KMS-11 (cell line): ENCODE data around the gene NUAK2.

Experiments
- H2AFZ ChIP-seq: fragments of 200-600 bp; sonication (generic); 2 replicates; pipeline ENCODE4 v1.6.1; 2016; ENCODE audit warnings: antibody characterized with exemption, mixed run types, low read depth
- H3K27ac ChIP-seq: fragments of 200-600 bp; sonication (generic); 2 replicates; pipeline ENCODE4 v1.6.1; 2016; ENCODE audit warnings: mild to moderate bottlenecking, mixed run types
- H3K27me3 ChIP-seq: fragments of 200-600 bp; sonication (generic); 2 replicates; pipeline ENCODE4 v1.6.1; 2017; ENCODE audit warnings: mild to moderate bottlenecking, low read depth, mixed run types, moderate library complexity; ENCODE audit not compliant: insufficient read depth
- H3K36me3 ChIP-seq: fragments of 200-600 bp; sonication (generic); 2 replicates; pipeline ENCODE4 v1.6.1; 2017; ENCODE audit warnings: mild to moderate bottlenecking, mixed run types; ENCODE audit not compliant: insufficient read depth
- H3K4me1 ChIP-seq: fragments of 200-600 bp; sonication (generic); 2 replicates; pipeline ENCODE4 v1.6.1; 2016; ENCODE audit warnings: mild to moderate bottlenecking, low read depth, mixed run types; ENCODE audit not compliant: poor library complexity, severe bottlenecking
- H3K4me2 ChIP-seq: fragments of 200-600 bp; sonication (generic); 2 replicates; pipeline ENCODE4 v1.7.0; 2016; ENCODE audit warnings: mild to moderate bottlenecking, mixed run types
- H3K4me3 ChIP-seq: fragments of 200-600 bp; sonication (generic); IDR thresholded peaks from 2 replicates; pipeline ENCODE4 v1.6.1; 2017; ENCODE audit warnings: low read depth, low read length, mixed read lengths; ENCODE audit not compliant: insufficient read depth
- H3K79me2 ChIP-seq: fragments of 200-600 bp; sonication (generic); 2 replicates; pipeline ENCODE4 v1.6.1; 2016; ENCODE audit warnings: low read depth, mixed run types; ENCODE audit not compliant: insufficient read depth
- H3K9ac ChIP-seq: fragments of 200-600 bp; sonication (generic); 2 replicates; pipeline ENCODE4 v1.6.1; 2016; ENCODE audit warnings: mild to moderate bottlenecking, mixed run types
- H4K20me1 ChIP-seq: fragments of 200-600 bp; sonication (generic); 2 replicates; pipeline ENCODE4 v1.6.1; 2016; ENCODE audit warnings: mild to moderate bottlenecking, mixed run types; ENCODE audit not compliant: insufficient read depth
- CTCF ChIP-seq: fragments of 200-600 bp; sonication (generic); conservative IDR thresholded peaks from 2 replicates; pipeline ENCODE4 v1.6.1; 2017; ENCODE audit warnings: low read depth, mild to moderate bottlenecking, antibody characterized with exemption, low read length, moderate library complexity, mixed read lengths

NUAK2 gene

GRCh38 chr1:205357567-205357966, 36.0 kb upstream of the NUAK2 start:
- no peak overlapping the region for H3K27ac ChIP-seq
- no peak for TF ChIP-seq CTCF

GRCh38 chr1:205356440-205357139, 35.0 kb upstream of the NUAK2 start, which contains the start of gene KLHDC8A:
Gene KLHDC8A (minus strand): TSS chr1:205356922. CDS start chr1:205343604, 13,318 bp downstream.
- no peak within 1 kb of the TSS for H3K4me3 ChIP-seq
- H3K27ac ChIP-seq, result no peak within 1 kb of the TSS
- TF ChIP-seq CTCF, result no peak
- no peak within 1 kb of the TSS for H3K9ac ChIP-seq
- H3K36me3 ChIP-seq, result no peaks in the 10 kb centered on the region
- H3K79me2 ChIP-seq, result no peaks in the 10 kb centered on the region
- no peak within 1 kb of the TSS for H2AFZ ChIP-seq
- H3K27me3 ChIP-seq, result 0 out of 2 replicates have a peak, but pooled peaks cover 3% of the 10 kb centered on the region
- H3K4me2 ChIP-seq, result no peak within 1 kb of the TSS
- no peaks in the 10 kb centered on the region for H3K4me1 ChIP-seq
- no peaks in the 10 kb centered on the region for H4K20me1 ChIP-seq

More at GRCh38 chr1:205357567-205357966, 36.0 kb upstream of the NUAK2 start:
- Histone ChIP-seq H3K4me1 (no peaks in the 10 kb centered on the region), H3K79me2 (no peaks in the 10 kb centered on the region), H2AFZ (no peak overlapping the region), H3K4me3 (no peak overlapping the region), H3K36me3 (no peaks in the 10 kb centered on the region), H4K20me1 (no peaks in the 10 kb centered on the region), H3K9ac (no peak overlapping the region), H3K27me3 (0 out of 2 replicates have a peak, but pooled peaks cover 3% of the 10 kb centered on the region), H3K4me2 (no peak overlapping the region)

- Histone ChIP-seq H2AFZ (no peak overlapping the region), H3K27me3 (0 out of 2 replicates have a peak, but pooled peaks cover 3% of the 10 kb centered on the region), H3K27ac (no peak overlapping the region), H3K4me2 (no peak overlapping the region), H3K9ac (no peak overlapping the region), H3K79me2 (no peaks in the 10 kb centered on the region), H3K4me3 (no peak overlapping the region), H3K4me1 (no peaks in the 10 kb centered on the region), H3K36me3 (no peaks in the 10 kb centered on the region), H4K20me1 (no peaks in the 10 kb centered on the region)
- no peak for TF ChIP-seq CTCF
Observed at GRCh38 chr1:205355075-205355453, 33.5 kb upstream of the NUAK2 start.

GRCh38 chr1:205354259-205355074, 32.9 kb upstream of the NUAK2 start:
- Histone ChIP-seq H3K4me3 (no peak overlapping the region), H3K9ac (no peak overlapping the region), H3K4me1 (peaks cover 1% of the 10 kb centered on the region), H3K27ac (no peak overlapping the region), H3K79me2 (no peaks in the 10 kb centered on the region), H3K36me3 (no peaks in the 10 kb centered on the region), H3K27me3 (0 out of 2 replicates have a peak, but pooled peaks cover 3% of the 10 kb centered on the region), H3K4me2 (no peak overlapping the region), H2AFZ (no peak overlapping the region), H4K20me1 (no peaks in the 10 kb centered on the region)
- peak; percentile 98 for TF ChIP-seq CTCF
